MM.1S (cell line): ENCODE data around the gene F13A1.

Experiments used
- DNase-seq: peaks from one replicate; pipeline ENCODE4 v3.0.0-alpha.2; 2015
- H2AFZ ChIP-seq: fragments of 300-600 bp; sonication (generic); 2 replicates; pipeline ENCODE4 v1.6.0; 2016; ENCODE audit warnings: antibody characterized with exemption, low read length
- H3F3A ChIP-seq: fragments of 300-600 bp; sonication (generic); 2 replicates; pipeline ENCODE4 v1.6.1; 2016; ENCODE audit warnings: mild to moderate bottlenecking, antibody characterized with exemption, low read length, moderate library complexity, mixed read lengths; ENCODE audit not compliant: insufficient read depth
- H3K27ac ChIP-seq: fragments of 300-600 bp; sonication (generic); 2 replicates; pipeline ENCODE4 v1.5.1; 2016; ENCODE audit warnings: mild to moderate bottlenecking, low read length
- H3K27me3 ChIP-seq: fragments of 300-600 bp; sonication (generic); replicated peaks from 2 replicates; pipeline ENCODE4 v1.6.0; 2016; ENCODE audit warnings: low read length; ENCODE audit not compliant: insufficient read depth
- H3K36me3 ChIP-seq: fragments of 300-600 bp; sonication (generic); replicated peaks from 2 replicates; pipeline ENCODE4 v1.6.1; 2016; ENCODE audit warnings: mild to moderate bottlenecking, low read length, mixed read lengths; ENCODE audit not compliant: insufficient read depth
- H3K4me1 ChIP-seq: fragments of 300-600 bp; sonication (generic); 2 replicates; pipeline ENCODE4 v1.6.1; 2016; ENCODE audit warnings: low read length, mixed read lengths
- H3K4me2 ChIP-seq: fragments of 300-600 bp; sonication (generic); 2 replicates; pipeline ENCODE4 v1.6.0; 2016; ENCODE audit warnings: low read depth, low read length
- H3K4me3 ChIP-seq: fragments of 300-600 bp; sonication (generic); 2 replicates; pipeline ENCODE4 v1.5.1; 2016; ENCODE audit warnings: low read length, mixed read lengths
- H3K79me2 ChIP-seq: fragments of 300-600 bp; sonication (generic); 2 replicates; pipeline ENCODE4 v1.6.1; 2016; ENCODE audit warnings: mixed run types, low read length, mixed read lengths
- H3K9ac ChIP-seq: fragments of 300-600 bp; sonication (generic); 2 replicates; pipeline ENCODE4 v1.6.1; 2016; ENCODE audit warnings: low read length, mixed read lengths
- H3K9me2 ChIP-seq: fragments of 300-600 bp; sonication (generic); replicated peaks from 2 replicates; pipeline ENCODE4 v1.6.1; 2016; ENCODE audit warnings: mild to moderate bottlenecking, low read length, mixed read lengths; ENCODE audit not compliant: insufficient read depth
- H3K9me3 ChIP-seq: fragments of 300-600 bp; sonication (generic); replicated peaks from 2 replicates; pipeline ENCODE4 v1.6.1; 2016; ENCODE audit warnings: mild to moderate bottlenecking, low read length, mixed read lengths; ENCODE audit not compliant: insufficient read depth
- H4K20me1 ChIP-seq: fragments of 300-600 bp; sonication (generic); 2 replicates; pipeline ENCODE4 v1.6.1; 2016; ENCODE audit warnings: mild to moderate bottlenecking, low read length, moderate library complexity, mixed read lengths; ENCODE audit not compliant: insufficient read depth
- EZH2 ChIP-seq: fragments of 300-600 bp; sonication (generic); optimal IDR thresholded peaks from 2 replicates; pipeline ENCODE3; 2017; ENCODE audit warnings: low read depth, mild to moderate bottlenecking, antibody characterized with exemption, low read length, mixed read lengths
- EZH2phosphoT487 ChIP-seq: fragments of 300-600 bp; sonication (generic); IDR thresholded peaks from 2 replicates; pipeline ENCODE4 v1.6.1; 2018; ENCODE audit warnings: antibody characterized with exemption, low read length
- TF ChIP-seq, protein P1 (sequence below): fragments of 300-600 bp; sonication (generic); IDR thresholded peaks from 2 replicates; pipeline ENCODE4 v1.5.1; 2016; ENCODE audit warnings: antibody characterized with exemption, low read length, mixed read lengths

The F13A1 gene

DNA sequence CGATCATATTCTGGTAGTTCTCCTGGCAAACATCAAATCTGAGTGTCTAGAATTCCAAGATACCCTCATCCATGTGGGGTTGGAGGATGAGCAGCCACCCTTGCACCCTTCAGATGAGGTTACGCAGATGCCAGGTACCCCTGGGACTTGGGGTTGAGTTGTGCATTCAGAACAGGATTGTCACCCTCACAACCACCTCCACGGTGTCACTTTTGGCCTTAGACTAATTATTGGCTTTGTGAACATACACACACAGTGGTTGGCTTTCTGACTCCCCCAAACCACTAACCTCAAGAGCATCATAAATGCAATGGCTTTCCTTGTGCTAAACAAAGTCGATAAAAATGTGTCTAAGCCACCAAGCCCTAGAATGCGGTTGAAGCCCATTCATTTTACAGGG lies 2.9 kb upstream of the F13A1 start:
- Histone ChIP-seq H3F3A (no peaks in the 10 kb centered on the region), H3K27me3 (no peaks in the 10 kb centered on the region), H3K36me3 (no peaks in the 10 kb centered on the region)

DNA sequence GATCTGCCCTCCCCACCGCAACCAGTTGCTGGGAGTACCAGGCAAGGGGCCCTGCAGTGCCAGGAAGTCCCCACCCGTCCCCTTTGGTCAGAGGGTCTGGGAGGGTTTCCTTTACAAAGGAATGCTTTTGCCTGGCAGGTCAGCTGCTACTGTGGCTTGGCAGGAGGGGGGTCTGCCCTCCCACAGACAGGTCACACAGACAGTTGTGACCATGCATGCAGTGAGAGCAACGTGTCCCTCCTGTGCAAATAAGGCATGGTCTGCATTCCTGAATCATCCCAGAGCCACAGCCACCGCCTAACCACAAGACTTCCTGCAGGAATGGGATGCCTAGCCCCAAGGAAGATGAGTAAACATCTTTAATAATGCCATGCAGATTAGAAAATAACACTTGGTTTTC lies 439 bp upstream of the F13A1 start:
- Histone ChIP-seq H3K9ac (no peak overlapping the region), H3K9me3 (no peaks in the 10 kb centered on the region), H3K79me2 (no peaks in the 10 kb centered on the region), H3K4me1 (no peaks in the 10 kb centered on the region), H2AFZ (no peak overlapping the region), H3K27me3 (no peaks in the 10 kb centered on the region), H3K9me2 (no peaks in the 10 kb centered on the region), H3K4me2 (no peak overlapping the region), H3K4me3 (no peak overlapping the region), H3F3A (no peaks in the 10 kb centered on the region), H3K36me3 (no peaks in the 10 kb centered on the region), H4K20me1 (no peaks in the 10 kb centered on the region), H3K27ac (no peak overlapping the region)
- TF ChIP-seq EZH2phosphoT487 (no peak), EZH2 (no peak)
- TF ChIP-seq, protein P1, sequence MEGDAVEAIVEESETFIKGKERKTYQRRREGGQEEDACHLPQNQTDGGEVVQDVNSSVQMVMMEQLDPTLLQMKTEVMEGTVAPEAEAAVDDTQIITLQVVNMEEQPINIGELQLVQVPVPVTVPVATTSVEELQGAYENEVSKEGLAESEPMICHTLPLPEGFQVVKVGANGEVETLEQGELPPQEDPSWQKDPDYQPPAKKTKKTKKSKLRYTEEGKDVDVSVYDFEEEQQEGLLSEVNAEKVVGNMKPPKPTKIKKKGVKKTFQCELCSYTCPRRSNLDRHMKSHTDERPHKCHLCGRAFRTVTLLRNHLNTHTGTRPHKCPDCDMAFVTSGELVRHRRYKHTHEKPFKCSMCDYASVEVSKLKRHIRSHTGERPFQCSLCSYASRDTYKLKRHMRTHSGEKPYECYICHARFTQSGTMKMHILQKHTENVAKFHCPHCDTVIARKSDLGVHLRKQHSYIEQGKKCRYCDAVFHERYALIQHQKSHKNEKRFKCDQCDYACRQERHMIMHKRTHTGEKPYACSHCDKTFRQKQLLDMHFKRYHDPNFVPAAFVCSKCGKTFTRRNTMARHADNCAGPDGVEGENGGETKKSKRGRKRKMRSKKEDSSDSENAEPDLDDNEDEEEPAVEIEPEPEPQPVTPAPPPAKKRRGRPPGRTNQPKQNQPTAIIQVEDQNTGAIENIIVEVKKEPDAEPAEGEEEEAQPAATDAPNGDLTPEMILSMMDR = no peak
- DNase-seq = no peak

More for the DNA sequence above, 2.9 kb upstream of the F13A1 start:
- H2AFZ ChIP-seq = no peak overlapping the region
- no peak for DNase-seq
- H3K79me2 ChIP-seq = no peaks in the 10 kb centered on the region
- TF ChIP-seq EZH2phosphoT487 = no peak
- no peak for TF ChIP-seq EZH2
- TF ChIP-seq, protein P1 = no peak
- no peaks in the 10 kb centered on the region for H4K20me1 ChIP-seq
- no peak overlapping the region for H3K9ac ChIP-seq
- H3K9me3 ChIP-seq = no peaks in the 10 kb centered on the region
- H3K4me2 ChIP-seq = no peak overlapping the region
- no peak overlapping the region for H3K4me3 ChIP-seq
- H3K9me2 ChIP-seq = no peaks in the 10 kb centered on the region
- peaks cover 3% of the 10 kb centered on the region for H3K4me1 ChIP-seq
- H3K27ac ChIP-seq = no peak overlapping the region

DNA sequence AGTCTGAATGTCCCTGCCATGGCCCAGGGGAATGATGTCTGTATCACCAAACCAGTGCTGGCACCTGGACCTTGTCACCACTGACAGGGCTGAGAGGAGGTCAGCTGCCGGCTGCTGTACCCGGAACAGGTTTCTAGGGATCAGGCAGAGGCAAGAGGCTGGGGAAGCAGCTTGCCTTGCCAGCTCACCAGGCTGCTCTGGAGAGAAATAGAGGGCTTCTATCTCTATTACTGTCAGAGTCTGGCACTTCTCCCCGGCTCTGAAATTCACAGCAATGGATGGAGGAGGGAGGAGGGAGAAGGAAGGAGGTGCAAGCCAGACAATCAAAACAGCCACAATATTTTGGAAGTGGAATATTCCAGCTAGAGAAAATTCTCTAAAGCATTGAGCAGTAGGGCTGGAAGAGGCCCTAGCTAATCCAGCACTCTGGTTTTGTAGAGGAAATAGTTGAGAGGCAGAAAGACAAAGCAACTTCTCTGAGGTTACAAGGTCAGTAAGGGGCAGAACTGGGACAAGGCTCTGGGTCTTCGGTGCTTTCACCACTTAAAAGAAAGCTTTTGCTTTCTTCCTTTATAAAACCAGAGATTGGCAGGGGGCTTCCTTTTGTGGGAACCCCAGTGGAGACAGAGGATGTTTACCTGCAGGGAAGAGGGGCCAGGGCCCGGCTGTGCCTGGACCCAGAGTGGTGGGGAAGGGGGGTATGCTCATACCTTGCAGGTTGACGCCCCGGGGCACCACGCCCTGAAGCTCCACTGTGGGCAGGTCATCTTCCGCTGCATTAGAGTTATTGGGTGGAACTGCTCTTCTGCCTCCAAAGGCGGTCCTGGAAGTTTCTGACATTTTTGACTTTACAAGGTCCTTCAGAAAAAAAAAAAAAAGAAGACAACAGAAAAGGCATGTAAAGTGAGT lies 2.4 kb downstream of the F13A1 start:
- no peaks in the 10 kb centered on the region for H3K9me3 ChIP-seq
- no peak overlapping the region for H3K4me2 ChIP-seq
- no peaks in the 10 kb centered on the region for H3K9me2 ChIP-seq
- no peak overlapping the region for H3K4me3 ChIP-seq
- no peak overlapping the region for H3K9ac ChIP-seq
- no peak overlapping the region for H3K27ac ChIP-seq
- H3K79me2 ChIP-seq = no peaks in the 10 kb centered on the region
- no peaks in the 10 kb centered on the region for H3K4me1 ChIP-seq
- no peaks in the 10 kb centered on the region for H3F3A ChIP-seq
- no peaks in the 10 kb centered on the region for H4K20me1 ChIP-seq
- no peaks in the 10 kb centered on the region for H3K27me3 ChIP-seq
- no peak overlapping the region for H2AFZ ChIP-seq
- no peak for DNase-seq
- TF ChIP-seq EZH2 = no peak
- TF ChIP-seq EZH2phosphoT487 = no peak
- TF ChIP-seq, protein P1 = no peak
- H3K36me3 ChIP-seq = no peaks in the 10 kb centered on the region
